ENCODE results near the gene GSAP.
A peak's percentile ranks its signal among the peaks of the same experiment; 100 is the strongest.
"Not testable (repeated sequence)": the region's sequence is repeated elsewhere in the genome, so short reads cannot be mapped to it uniquely, and the experiment has no call there.

Gene GSAP, protein sequence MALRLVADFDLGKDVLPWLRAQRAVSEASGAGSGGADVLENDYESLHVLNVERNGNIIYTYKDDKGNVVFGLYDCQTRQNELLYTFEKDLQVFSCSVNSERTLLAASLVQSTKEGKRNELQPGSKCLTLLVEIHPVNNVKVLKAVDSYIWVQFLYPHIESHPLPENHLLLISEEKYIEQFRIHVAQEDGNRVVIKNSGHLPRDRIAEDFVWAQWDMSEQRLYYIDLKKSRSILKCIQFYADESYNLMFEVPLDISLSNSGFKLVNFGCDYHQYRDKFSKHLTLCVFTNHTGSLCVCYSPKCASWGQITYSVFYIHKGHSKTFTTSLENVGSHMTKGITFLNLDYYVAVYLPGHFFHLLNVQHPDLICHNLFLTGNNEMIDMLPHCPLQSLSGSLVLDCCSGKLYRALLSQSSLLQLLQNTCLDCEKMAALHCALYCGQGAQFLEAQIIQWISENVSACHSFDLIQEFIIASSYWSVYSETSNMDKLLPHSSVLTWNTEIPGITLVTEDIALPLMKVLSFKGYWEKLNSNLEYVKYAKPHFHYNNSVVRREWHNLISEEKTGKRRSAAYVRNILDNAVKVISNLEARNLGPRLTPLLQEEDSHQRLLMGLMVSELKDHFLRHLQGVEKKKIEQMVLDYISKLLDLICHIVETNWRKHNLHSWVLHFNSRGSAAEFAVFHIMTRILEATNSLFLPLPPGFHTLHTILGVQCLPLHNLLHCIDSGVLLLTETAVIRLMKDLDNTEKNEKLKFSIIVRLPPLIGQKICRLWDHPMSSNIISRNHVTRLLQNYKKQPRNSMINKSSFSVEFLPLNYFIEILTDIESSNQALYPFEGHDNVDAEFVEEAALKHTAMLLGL

DNA sequence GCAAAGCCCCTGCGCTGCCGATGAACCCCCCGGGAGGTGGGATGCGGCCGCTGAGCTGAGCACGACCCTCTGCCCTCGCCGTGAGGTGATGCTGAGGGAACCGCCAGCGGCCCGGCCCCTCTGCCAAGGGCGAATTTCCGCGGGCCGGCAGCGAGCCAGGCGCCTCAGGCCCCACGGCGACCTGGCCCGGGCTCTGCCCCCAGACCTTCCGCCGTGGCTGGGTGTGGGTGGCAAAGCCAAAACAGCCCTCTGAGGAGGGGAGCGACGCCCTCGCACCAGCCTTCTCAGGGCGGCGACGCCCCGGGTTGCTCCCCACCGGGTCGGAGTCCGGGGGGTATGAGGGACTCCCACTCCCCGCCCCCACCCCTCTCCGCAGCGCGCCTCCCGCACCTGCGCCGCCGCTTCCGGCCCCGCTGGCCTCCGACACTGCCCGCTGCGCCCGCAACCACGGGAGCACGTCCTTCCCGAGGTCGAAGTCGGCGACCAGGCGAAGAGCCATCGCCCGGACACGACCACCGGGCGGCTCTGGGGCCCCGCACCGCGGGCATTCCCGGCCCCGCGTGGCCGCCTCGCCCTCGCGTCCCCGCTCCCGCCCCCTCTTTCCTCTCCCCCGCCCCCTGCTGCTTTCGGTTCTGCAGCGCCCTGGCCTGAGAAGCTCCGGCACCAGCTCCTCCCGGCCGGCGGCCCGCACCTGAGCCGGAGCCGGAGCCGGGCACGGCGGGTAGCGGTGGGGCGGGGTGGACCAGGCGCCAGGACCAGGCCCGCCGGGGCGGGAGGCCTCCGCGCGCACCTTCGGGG is at the start of gene GSAP:
Gene GSAP, minus strand, starts transcription at position 527 of the 798 bp plus-strand sequence. Its CDS starts 28 bp downstream, at position 499.
- DNase-seq, result peak; percentile 71

DNA sequence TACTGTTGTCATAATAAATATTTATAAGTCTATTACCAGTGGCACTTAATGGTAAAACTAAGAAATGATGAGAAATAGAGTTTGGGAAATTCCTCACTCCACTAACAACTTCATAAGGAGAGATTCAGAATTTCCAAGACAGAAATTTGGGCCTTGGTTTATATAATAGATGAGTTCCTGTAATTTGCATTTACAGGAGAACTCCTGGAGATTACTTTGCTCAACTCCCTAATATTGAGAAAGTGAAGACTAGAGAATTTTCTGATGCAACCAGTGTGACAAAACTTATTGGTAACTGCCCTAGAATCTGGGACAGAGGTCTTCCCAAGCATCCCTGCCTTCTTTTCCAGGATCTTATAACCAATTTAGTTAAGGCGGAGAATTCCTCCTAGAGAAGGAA is 49.1 kb upstream of the GSAP start:
- no peak for DNase-seq

DNA sequence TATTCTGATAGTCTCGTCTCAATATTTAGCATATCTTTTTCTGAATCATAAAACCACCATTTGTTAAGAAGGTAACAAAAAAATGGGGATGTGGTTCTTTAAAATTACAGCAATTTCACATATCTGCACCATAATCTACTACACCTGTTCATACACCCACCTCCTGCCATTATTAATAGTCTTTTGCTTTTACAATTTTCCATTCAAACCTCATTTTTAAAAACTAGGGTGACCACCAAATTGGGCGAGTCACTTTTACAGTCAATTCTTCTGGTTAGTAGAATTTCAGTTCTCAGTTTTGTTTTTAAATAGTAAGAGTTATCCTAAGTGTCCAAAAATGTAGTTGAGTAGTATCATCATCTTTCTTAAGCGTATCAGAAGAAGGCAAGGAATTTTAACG is 48.4 kb upstream of the GSAP start:
- no peak for DNase-seq

DNA sequence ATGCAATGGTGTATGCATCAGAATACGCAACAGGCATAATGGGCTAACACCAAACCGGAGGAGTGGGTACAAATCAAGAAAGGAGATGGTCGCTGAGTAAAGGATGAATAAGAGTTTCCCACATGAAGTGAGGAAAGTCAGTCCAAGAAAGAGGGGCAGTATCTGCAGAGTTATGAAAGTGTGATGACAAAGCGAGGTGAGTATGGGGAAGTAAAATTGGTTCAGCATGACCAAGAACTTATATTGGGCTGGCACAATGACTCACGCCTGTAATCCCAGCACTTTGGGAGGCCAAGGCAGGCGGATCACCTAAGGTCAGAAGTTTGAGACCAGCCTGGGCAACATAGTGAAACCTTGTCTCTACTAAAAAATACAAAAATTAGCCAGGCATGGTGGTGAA is 47.5 kb upstream of the GSAP start:
- not testable (repeated sequence) for DNase-seq

DNA sequence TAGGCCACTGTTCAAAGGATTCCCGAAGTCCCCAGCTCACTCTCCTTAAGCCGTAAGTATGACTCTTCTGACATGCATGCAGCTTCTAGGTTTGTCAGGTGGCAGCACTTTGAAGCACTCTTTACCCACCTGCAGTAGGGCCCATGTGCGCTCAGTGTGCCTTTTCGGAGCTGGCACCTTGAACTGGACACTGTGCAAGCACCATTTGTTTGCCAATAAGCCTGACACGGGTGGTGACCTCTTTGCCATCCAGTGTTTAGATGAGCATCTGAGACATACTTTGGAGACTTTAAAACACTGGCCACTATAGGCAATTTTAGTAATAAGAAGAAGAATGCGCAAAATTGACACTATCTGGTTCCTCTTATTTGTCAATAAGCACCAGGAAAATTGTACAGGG is 45.7 kb upstream of the GSAP start:
- DNase-seq, result no peak

DNA sequence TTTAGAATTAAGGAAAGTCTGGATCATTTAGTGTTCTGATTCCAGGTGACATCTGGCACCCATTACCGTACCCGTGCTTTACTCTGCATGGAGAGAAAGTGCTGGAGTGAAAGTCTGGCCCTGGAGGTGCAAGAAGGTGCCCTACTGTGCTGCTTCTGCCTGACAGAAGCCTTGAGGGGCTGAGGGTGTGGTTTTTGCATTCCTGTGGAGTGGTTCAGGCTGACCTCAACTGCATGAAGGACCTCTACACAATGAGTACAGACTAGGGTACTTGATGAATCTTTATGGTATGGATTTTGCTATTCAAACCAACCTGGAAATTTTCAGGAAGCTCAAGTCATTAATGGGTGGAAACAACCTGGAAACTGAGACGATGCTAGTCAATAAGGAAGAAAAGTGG is 45.1 kb upstream of the GSAP start:
- no peak for DNase-seq

DNA sequence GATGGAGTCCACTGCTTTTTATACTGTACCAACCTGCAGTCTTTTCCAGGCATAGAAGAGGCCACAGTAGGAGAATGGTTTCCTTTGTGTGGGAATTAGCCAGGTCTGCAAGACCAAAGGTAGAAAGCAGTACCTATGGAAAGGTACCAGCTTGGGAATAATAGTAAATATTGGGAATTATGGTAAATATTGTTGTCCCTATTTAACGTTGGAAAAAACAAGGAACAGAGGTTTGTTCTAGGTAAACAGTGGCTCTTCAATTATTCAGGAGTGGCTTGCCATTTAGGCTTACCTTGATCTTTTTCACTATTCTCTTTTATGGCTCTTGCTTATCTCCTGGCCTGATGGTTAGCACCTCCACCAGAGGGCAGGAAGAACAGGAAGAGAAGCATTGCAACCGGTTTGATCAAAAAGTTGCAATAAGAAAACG is 43.9 kb upstream of the GSAP start:
- peak; percentile 3 for DNase-seq

DNA sequence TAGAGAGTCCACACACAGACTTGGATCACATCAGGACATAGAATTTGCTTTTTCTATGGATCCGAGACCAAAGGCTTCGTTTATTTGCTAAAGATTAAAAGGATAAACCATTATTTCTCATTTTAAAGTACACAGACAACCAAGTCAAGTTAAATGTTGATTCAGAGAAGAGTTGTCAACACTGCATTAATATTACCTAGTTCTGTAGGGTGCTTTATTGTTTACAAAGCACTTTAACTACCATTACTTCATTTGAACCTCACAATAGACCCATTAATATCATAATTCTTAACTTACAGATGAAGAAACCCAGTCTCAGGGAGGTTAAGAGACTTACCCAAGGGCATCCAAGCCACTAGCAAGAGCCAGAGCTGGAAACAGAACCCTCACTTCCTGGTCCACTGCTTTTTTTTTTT is 43.2 kb upstream of the GSAP start:
- no peak for DNase-seq

DNA sequence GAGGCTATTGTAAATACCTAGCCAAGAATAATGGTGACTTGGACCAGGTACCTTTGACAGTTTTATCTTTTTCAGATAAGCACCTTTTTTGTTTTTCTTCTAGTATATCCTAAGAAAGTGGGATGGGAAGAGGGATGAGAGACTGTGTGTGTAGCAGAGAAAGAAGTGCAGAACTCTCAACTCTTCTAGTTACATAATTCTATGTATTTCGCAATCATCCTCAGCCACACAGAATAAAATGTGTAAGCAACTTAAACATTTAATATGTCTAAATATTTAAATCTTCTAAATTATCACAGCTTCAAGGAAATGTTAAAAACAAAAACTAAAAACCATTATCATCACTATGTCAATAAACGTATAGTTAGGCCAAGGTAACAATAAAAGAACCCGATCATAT is 42.6 kb upstream of the GSAP start:
- no peak for DNase-seq

DNA sequence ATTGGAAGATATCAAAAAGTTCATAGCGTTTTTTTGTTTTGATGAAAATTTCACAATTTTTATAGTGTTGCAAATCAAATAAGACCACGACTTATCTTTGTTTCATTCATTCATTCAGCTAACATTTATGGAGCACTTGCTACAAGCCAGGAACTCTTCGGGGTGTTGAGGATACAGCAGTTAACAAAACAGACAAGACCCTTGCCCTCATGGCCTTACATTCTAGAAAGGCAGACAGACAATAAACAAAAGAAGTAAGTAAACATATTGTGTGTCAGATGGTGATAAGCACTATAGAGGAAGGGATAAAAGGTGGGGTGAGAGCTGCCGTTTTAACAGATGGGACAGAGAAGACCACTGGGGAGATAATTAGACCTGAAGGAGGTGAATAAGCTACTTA is 41.6 kb upstream of the GSAP start:
- no peak for DNase-seq

DNA sequence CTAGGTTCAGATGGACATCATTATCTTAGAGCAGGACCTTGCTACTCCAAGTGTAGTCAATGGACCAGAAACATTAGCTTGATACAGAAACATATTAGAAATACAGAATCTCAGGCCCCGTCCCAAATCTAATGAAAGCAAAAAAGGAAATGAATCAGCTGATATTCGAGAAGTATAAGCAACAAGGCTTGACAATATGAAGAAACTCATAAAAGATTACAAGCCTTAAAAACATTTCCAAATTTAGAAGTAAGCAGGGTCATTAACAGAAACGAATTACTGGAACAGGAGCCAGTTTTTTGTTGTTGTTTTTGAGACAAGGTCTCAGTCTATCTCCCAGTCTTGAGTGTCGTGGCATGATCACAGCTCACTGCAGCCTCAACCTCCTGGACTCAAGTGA is 40.5 kb upstream of the GSAP start:
- no peak for DNase-seq

DNA sequence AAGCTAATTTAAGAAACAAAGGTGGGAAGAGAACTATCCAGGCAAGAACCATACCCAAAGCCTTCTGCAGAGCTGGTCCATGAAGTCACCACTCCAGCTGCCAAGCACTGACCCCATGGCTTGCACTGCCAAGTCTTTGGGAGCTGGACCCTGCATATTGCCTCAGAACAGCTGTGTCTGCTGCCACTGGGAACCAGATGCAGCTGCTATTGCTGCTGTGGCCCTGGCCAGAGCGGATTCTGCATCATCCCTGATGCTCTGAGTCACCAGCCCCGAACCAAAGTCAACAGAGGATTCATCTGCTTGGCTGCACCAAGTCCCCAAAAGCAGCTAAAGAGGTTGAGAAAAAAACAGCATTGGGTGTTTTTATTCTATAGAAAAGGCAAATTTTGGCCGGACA is 39.2 kb upstream of the GSAP start:
- no peak for DNase-seq

DNA sequence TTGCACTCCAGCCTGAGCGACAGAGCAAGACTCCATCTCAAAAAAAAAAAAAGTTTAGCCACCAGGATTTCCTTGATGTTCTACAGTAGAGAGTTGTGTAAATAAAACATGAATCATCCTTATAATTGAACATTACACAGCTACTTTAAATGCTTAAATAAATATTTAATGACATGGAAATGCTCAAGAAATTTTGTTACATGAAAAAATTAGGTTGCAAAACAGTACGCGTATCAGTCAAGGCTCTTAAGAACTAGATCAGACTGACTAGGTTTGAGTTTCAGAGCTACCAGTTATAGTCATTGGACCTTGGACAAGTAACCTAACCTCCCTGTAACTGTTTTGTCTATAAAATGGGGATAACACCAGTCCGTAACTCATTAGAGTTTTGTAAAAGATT is 38.7 kb upstream of the GSAP start:
- DNase-seq, result no peak

DNA sequence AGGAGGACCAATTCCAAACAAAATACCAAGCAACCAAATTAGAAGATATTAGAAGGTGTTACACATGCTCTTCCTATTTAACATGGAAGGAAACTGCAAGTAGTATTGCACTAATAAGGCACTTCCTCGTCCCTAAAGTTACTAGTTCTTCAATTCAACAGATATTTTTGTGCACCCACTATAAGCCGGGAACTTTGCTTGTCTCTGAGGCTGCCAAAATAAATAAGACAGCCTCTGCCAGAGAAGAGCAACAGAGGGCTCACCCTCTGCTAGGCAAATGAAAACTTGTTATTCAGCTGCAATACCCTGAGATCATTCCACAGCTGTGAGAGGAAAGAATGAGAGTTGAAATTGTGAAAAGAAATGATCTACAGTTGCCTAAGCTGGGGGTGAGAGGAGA is 37.4 kb upstream of the GSAP start:
- no peak for DNase-seq

DNA sequence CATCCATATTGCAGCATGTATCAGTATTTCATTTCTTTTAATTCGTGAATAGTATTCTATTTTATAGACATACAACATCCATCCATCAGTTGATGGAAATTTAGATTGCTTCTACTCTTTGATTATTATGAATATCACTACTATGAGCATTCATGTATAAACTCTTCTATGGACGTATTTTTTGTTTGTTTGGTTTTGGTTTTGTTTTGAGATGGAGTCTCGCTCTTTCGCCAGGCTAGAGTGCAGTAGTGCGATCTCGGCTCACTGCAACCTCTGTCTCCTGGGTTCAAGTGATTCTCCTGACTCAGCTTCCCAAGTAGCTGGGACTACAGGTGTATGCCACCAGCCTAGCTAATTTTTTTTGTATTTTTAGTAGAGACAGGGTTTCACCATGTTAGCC is 35.8 kb upstream of the GSAP start:
- not testable (repeated sequence) for DNase-seq

DNA sequence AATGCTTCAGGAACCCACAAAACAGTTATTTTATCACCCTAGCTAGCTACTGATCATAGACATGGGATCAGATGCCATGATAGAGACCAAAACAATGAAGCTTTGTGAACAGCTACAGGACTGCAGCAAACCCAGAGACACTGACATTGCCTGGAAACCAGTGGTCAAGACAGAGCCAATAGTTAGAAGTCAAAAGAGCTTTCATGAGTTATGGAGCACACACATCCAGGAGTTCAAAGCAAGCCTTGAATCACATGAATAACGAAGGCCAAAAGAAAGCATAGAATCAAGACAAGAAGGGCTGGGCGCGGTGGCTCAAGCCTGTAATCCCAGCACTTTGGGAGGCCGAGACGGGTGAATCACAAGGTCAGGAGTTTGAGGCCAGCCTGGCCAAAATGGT is 34.5 kb upstream of the GSAP start:
- no peak for DNase-seq

DNA sequence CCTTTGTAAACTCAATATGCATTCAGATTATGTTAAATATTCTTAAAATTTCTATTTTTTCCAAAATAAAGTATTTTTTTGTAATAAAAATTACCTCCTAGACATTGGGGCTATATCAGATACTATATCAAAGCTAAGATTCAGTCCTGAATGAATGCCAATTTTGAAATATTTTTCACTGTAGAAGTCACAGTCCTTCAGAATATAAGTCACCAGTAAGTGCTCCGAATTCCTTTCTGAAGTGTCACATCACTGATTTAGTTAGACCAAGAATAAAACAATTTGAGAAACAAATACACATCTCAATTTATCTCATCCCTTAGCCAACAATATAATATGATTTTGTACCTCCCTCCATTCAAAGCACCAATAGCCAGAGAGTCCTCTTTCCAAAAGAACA is 33.9 kb upstream of the GSAP start:
- DNase-seq, result no peak

DNA sequence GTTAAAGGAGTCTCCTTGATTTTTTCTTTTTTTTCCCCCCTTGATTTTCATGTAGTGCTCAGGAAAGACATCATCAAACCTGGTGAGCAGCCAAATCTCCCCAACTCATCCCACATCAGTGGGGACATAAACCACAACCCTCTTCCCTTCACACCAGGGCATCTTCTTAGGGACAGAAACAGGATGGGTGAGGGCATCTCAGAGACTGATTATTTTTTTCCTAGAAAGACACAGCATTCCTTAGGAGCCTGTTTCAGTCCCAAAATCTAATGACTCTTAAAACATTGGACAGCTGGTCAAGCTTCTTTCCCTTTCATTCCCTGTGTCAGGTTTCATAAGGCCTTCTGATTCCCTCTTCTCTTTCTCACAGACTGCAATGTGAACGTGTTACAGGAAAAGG is 31.5 kb upstream of the GSAP start:
- DNase-seq, result no peak

DNA sequence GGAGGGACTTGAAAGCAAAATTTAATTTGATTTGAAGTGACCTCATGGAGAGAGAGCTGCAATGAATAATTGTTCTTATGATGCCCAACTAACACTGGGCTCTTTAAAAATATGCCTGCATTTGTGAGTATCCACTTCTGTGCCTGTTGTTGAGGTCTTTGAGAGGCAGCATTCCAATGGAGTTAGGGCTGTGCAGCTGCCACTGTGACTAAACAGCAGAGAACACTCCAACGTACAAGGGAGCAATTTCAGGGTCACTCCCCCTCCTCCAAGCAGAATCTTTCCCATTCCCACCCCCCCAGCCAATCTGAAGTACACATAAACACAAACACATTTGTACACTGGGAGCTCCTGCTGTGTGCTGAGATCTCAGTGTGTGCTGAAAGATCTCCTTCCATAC is 28.0 kb upstream of the GSAP start:
- DNase-seq, result no peak

DNA sequence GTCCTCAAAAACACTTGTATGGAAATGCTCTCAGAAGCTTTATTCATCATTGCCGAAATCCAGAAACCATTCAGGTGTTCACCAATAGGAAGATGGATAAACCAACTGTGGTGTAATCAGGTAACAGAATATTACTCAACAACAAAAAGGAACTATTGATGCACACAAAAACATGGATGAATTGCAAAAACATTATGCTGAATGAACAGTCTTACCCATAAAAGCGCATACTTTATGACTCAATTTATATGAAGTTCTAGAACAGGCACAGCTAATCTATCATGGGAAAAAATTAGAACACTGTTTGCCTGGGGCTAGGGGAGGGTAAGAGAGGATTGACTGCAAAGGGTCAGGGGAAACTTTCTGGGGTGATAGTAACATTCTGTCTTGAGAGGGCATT is 26.9 kb upstream of the GSAP start:
- DNase-seq, result no peak

DNA sequence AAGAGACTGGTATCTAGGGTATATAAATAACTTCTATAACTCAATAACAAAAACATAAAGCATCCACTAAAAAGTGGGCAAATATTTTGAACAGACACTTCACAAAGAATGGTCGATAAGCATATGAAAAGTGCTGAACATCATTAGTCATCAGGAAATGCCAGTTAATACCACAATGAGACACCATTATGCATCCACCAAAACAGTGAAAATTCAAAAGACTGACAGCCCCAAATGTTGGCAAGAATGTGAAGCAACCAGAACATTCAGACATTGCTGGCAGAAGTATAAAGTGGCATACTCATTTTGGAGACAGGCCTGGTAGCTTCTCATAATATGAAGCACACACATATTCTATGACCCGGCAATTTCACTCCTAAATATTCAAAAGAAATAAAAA is 26.5 kb upstream of the GSAP start:
- DNase-seq, result no peak

DNA sequence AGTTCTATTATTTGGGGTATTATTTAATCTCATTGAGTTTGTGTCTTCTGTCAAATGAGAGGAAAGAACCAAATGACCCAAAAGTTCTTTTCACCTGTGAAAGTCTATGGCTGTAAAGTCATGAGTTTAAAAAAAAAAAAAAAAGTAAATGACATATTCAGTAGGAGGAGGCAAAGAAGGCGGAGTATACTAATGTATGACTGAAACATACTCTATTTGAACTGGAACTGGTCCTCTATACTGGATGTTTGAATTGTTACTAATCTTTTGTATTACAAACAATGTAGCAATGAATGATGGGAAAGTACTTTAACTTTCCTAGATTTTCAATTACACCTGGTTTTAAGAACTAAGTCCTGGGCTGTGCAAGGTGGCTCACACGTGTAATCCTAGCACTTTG is 24.9 kb upstream of the GSAP start:
- DNase-seq, result no peak

DNA sequence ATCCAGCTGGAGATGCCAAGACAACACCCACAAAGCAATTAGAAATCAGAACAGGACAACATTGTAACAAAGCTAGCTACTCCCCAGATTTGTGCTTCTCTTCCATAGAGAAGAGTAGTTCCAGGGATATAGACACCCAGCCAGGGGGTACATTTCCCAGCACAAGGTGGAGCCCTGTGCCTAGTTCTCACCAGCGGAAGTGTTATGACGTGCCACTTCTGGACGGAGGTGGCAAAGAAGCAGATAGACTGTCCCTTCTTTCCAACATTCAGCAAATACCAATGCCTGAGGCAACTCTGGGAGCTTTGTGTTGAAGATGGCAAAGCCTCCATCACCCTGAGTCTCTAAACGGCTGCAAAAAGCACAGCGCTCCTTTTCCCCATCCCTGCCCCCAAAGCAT is 23.4 kb upstream of the GSAP start:
- DNase-seq, result no peak

Data from CD4-positive, alpha-beta T cell treated with Interleukin-6 for 4 hours (primary cell).